Neutrophil (primary cell): ENCODE measurements around the gene RPS6KA2.

Experiments
- H3K27ac ChIP-seq: fragments of 200-600 bp; sonication (generic); 2 replicates; pipeline ENCODE4 v1.5.1; 2016; ENCODE audit warnings: mild to moderate bottlenecking, moderate library complexity
- H3K27me3 ChIP-seq: fragments of 200-600 bp; sonication (generic); 2 replicates; pipeline ENCODE4 v1.6.0; 2016; ENCODE audit warnings: mild to moderate bottlenecking
- H3K36me3 ChIP-seq: fragments of 200-600 bp; sonication (generic); 2 replicates; pipeline ENCODE4 v1.5.1; 2017
- H3K4me1 ChIP-seq, 2 experiments: fragments of 200-600 bp in 1 of 2; sonication (generic) in 1 of 2; 1 replicate in 1 of 2; 2 replicates in 1 of 2; pipeline versions ENCODE4 v1.5.1 to v1.6.1; 2013 to 2016; ENCODE audit warnings: low read depth in 1 of 2, low read length in 1 of 2, mild to moderate bottlenecking in 1 of 2, moderate library complexity in 1 of 2; ENCODE audit not compliant: control insufficient read depth in 1 of 2, insufficient read depth in 1 of 2
- H3K4me3 ChIP-seq, 2 experiments: fragments of 200-600 bp in 1 of 2; sonication (generic) in 1 of 2; 1 replicate in 1 of 2; 2 replicates in 1 of 2; pipeline ENCODE4 v1.5.1; 2013 to 2016; ENCODE audit warnings: low read depth in 1 of 2, low read length in 1 of 2, mild to moderate bottlenecking in 1 of 2, moderate library complexity in 1 of 2
- H3K9me3 ChIP-seq: fragments of 200-600 bp; sonication (generic); 2 replicates; pipeline ENCODE4 v1.5.1; 2016
- CTCF ChIP-seq: fragments of 200-600 bp; sonication (generic); IDR thresholded peaks from 2 replicates; pipeline ENCODE4 v1.5.1; 2016; ENCODE audit warnings: antibody characterized with exemption

Gene RPS6KA2

GRCh38 chr6:166616261-166617238 is 10.5 kb downstream of the RPS6KA2 start:
- Histone ChIP-seq H3K27me3 (no peaks in the 10 kb centered on the region), H3K36me3 (peaks cover 32% of the 10 kb centered on the region), H3K4me3 (no peak overlapping the region), H3K4me1 (no peaks in the 10 kb centered on the region), H3K9me3 (no peaks in the 10 kb centered on the region), H3K27ac (no peak overlapping the region)
- no peak for TF ChIP-seq CTCF

GRCh38 chr6:166615059-166615770 is 11.8 kb downstream of the RPS6KA2 start:
- no peak overlapping the region for H3K4me3 ChIP-seq
- H3K27me3 ChIP-seq, result no peaks in the 10 kb centered on the region
- H3K4me1 ChIP-seq, result no peaks in the 10 kb centered on the region
- peaks cover 27% of the 10 kb centered on the region for H3K36me3 ChIP-seq
- H3K27ac ChIP-seq, result no peak overlapping the region
- no peaks in the 10 kb centered on the region for H3K9me3 ChIP-seq
- no peak for TF ChIP-seq CTCF

- Histone ChIP-seq H3K4me1 (no peaks in the 10 kb centered on the region), H3K27me3 (no peaks in the 10 kb centered on the region), H3K9me3 (no peaks in the 10 kb centered on the region), H3K4me3 (no peak overlapping the region), H3K27ac (no peak overlapping the region), H3K36me3 (peaks cover 31% of the 10 kb centered on the region)
- no peak for TF ChIP-seq CTCF
Measured at GRCh38 chr6:166614589-166614988, 12.5 kb downstream of the RPS6KA2 start.

- Histone ChIP-seq H3K27me3 (no peaks in the 10 kb centered on the region), H3K4me3 (no peak overlapping the region), H3K36me3 (peaks cover 31% of the 10 kb centered on the region), H3K4me1 (no peaks in the 10 kb centered on the region), H3K27ac (no peak overlapping the region), H3K9me3 (no peaks in the 10 kb centered on the region)
- no peak for TF ChIP-seq CTCF
Measured at GRCh38 chr6:166614171-166614583, 12.9 kb downstream of the RPS6KA2 start.

GRCh38 chr6:166613027-166613426 is 14.0 kb downstream of the RPS6KA2 start:
- Histone ChIP-seq H3K36me3 (peaks cover 23% of the 10 kb centered on the region), H3K4me3 (no peak overlapping the region), H3K9me3 (no peaks in the 10 kb centered on the region), H3K27ac (no peak overlapping the region), H3K4me1 (no peaks in the 10 kb centered on the region), H3K27me3 (no peaks in the 10 kb centered on the region)
- TF ChIP-seq CTCF, result no peak
